Astrocyte of the spinal cord (primary cell): ENCODE data around the gene ODF2.
"Not testable (repeated sequence)": the region's sequence is repeated elsewhere in the genome, so short reads cannot be mapped to it uniquely, and the experiment has no call there.

ENCODE experiments used
- DNase-seq: peaks from one replicate; pipeline ENCODE4 v3.0.0; 2011; ENCODE audit warnings: low read depth, low spot score
- H3K4me3 ChIP-seq: 2 replicates; pipeline ENCODE4 v1.5.1; 2011; ENCODE audit warnings: low read depth, mild to moderate bottlenecking, low read length, moderate library complexity
- CTCF ChIP-seq: IDR thresholded peaks from 2 replicates; pipeline ENCODE4 v1.5.1; 2012; ENCODE audit warnings: low read depth, mild to moderate bottlenecking, low read length, inconsistent platforms
- in situ Hi-C: cut with HindIII; loops from 2 replicates; pipeline ENCODE4 v1.10.0; 2017; ENCODE audit warnings: low sequenced_read_pairs

The ODF2 gene

GRCh38 chr9:128494746-128495129 is 38.9 kb downstream of the ODF2 start:
- no peak overlapping the region for H3K4me3 ChIP-seq
- in situ Hi-C loops = no loop called here

GRCh38 chr9:128495296-128495695 is 39.5 kb downstream of the ODF2 start:
- TF ChIP-seq CTCF = no peak
- no peak for DNase-seq
- H3K4me3 ChIP-seq = no peak overlapping the region
- in situ Hi-C loops = no loop called here

More at GRCh38 chr9:128494746-128495129, 38.9 kb downstream of the ODF2 start:
- no peak for TF ChIP-seq CTCF
- no peak for DNase-seq

GRCh38 chr9:128495804-128496417 is 40.1 kb downstream of the ODF2 start:
- in situ Hi-C loops = no loop called here
- TF ChIP-seq CTCF = no peak
- no peak overlapping the region for H3K4me3 ChIP-seq

GRCh38 chr9:128497824-128498610 is 42.2 kb downstream of the ODF2 start:
- in situ Hi-C loops = no loop called here
- no peak for DNase-seq

More at GRCh38 chr9:128495804-128496417, 40.1 kb downstream of the ODF2 start:
- DNase-seq = no peak

GRCh38 chr9:128498911-128499310 is 43.1 kb downstream of the ODF2 start:
- in situ Hi-C loops = no loop called here
- no peak overlapping the region for H3K4me3 ChIP-seq
- DNase-seq = no peak
- TF ChIP-seq CTCF = no peak

More at GRCh38 chr9:128497824-128498610, 42.2 kb downstream of the ODF2 start:
- no peak overlapping the region for H3K4me3 ChIP-seq
- TF ChIP-seq CTCF = no peak

- no peak overlapping the region for H3K4me3 ChIP-seq
- no peak for DNase-seq
- no peak for TF ChIP-seq CTCF
- in situ Hi-C loops = no loop called here
These were observed 44.1 kb downstream of the ODF2 start for GRCh38 chr9:128499920-128500319.

GRCh38 chr9:128503415-128503825 is 47.6 kb downstream of the ODF2 start:
- H3K4me3 ChIP-seq, DNase-seq, in situ Hi-C loops: not testable (repeated sequence)
